H9 (cell line): Measurements from ENCODE around the gene KSR1. TPM values are rescaled to one million over a fixed set of nuclear protein-coding genes. Genes with fewer than 3 reads are reported as not detected.
A peak's percentile ranks its signal among the peaks of the same experiment; 100 is the strongest.

ENCODE experiments used
- DNase-seq: peaks from one replicate; pipeline ENCODE4 v3.0.0-alpha.2; 2017
- H2AFZ ChIP-seq: one replicate; pipeline ENCODE4 v1.6.1; 2013; ENCODE audit warnings: mild to moderate bottlenecking, low read length, control low read depth, moderate library complexity
- H2AK5ac ChIP-seq: 2 replicates; pipeline ENCODE4 v1.6.1; 2013; ENCODE audit warnings: low read length, control low read depth, mixed read lengths; ENCODE audit not compliant: insufficient read length
- H2BK120ac ChIP-seq: one replicate; pipeline ENCODE4 v1.6.1; 2013; ENCODE audit warnings: low read depth, mild to moderate bottlenecking, low read length, control low read depth, inconsistent platforms; ENCODE audit not compliant: poor library complexity, severe bottlenecking
- H2BK12ac ChIP-seq: 2 replicates; pipeline ENCODE4 v1.6.1; 2013; ENCODE audit warnings: low read length, control low read depth, mixed read lengths, low read depth; ENCODE audit not compliant: insufficient read length
- H2BK15ac ChIP-seq: 2 replicates; pipeline ENCODE4 v1.6.1; 2013; ENCODE audit warnings: low read depth, low read length, control low read depth
- H2BK20ac ChIP-seq: one replicate; pipeline ENCODE4 v1.6.1; 2013; ENCODE audit warnings: low read depth, mild to moderate bottlenecking, low read length, control low read depth, inconsistent platforms; ENCODE audit not compliant: poor library complexity, severe bottlenecking
- H2BK5ac ChIP-seq: 2 replicates; pipeline ENCODE4 v1.6.1; 2013; ENCODE audit warnings: low read length, control low read depth, mixed read lengths; ENCODE audit not compliant: insufficient read length
- H3K14ac ChIP-seq: 2 replicates; pipeline ENCODE4 v1.6.1; 2013; ENCODE audit warnings: low read length, control low read depth; ENCODE audit not compliant: insufficient read depth
- H3K18ac ChIP-seq: 2 replicates; pipeline ENCODE4 v1.6.1; 2013; ENCODE audit warnings: low read depth, mild to moderate bottlenecking, mixed read lengths, low read length, control low read depth; ENCODE audit not compliant: insufficient read length
- H3K23ac ChIP-seq: 2 replicates; pipeline ENCODE4 v1.6.1; 2013; ENCODE audit warnings: low read length, control low read depth, mixed read lengths, low read depth; ENCODE audit not compliant: insufficient read length
- H3K23me2 ChIP-seq: 2 replicates; pipeline ENCODE4 v1.6.1; 2013; ENCODE audit warnings: low read depth, mild to moderate bottlenecking, mixed read lengths, low read length, control low read depth; ENCODE audit not compliant: insufficient read length, poor library complexity, severe bottlenecking
- H3K27ac ChIP-seq: 2 replicates; pipeline ENCODE4 v1.5.1; 2013; ENCODE audit warnings: low read length, control low read depth, mixed read lengths, low read depth; ENCODE audit not compliant: insufficient read length
- H3K27me3 ChIP-seq: 2 replicates; pipeline ENCODE4 v1.6.1; 2013; ENCODE audit warnings: low read length, control low read depth, inconsistent platforms; ENCODE audit not compliant: insufficient read depth
- H3K4ac ChIP-seq: 2 replicates; pipeline ENCODE4 v1.6.1; 2013; ENCODE audit warnings: low read depth, mild to moderate bottlenecking, control low read depth, inconsistent platforms, low read length, moderate library complexity
- H3K4me1 ChIP-seq: 2 replicates; pipeline ENCODE4 v1.6.1; 2013; ENCODE audit warnings: low read length, control low read depth, inconsistent platforms; ENCODE audit not compliant: insufficient read depth
- H3K4me2 ChIP-seq: 2 replicates; pipeline ENCODE4 v1.6.1; 2013; ENCODE audit warnings: low read length, control low read depth, mixed read lengths; ENCODE audit not compliant: insufficient read length, insufficient read depth
- H3K56ac ChIP-seq: 2 replicates; pipeline ENCODE4 v1.6.1; 2013; ENCODE audit warnings: low read depth, mild to moderate bottlenecking, mixed read lengths, low read length, control low read depth; ENCODE audit not compliant: insufficient read length
- H3K79me1 ChIP-seq: 2 replicates; pipeline ENCODE4 v1.6.1; 2013; ENCODE audit warnings: low read depth, mild to moderate bottlenecking, moderate library complexity, low read length, control low read depth, inconsistent platforms; ENCODE audit not compliant: insufficient read depth, poor library complexity, severe bottlenecking
- H3K79me2 ChIP-seq: 2 replicates; pipeline ENCODE4 v1.6.1; 2013; ENCODE audit warnings: low read length, control low read depth, inconsistent platforms; ENCODE audit not compliant: insufficient read depth
- H3K9ac ChIP-seq: 2 replicates; pipeline ENCODE4 v1.6.1; 2013; ENCODE audit warnings: low read length, control low read depth, mixed read lengths; ENCODE audit not compliant: insufficient read length; ENCODE audit errors: extremely low read depth
- H3K9me3 ChIP-seq: one replicate; pipeline ENCODE4 v1.6.1; 2013; ENCODE audit warnings: low read depth, low read length, inconsistent platforms; ENCODE audit not compliant: control insufficient read depth
- H3T11ph ChIP-seq: one replicate; pipeline ENCODE4 v1.6.1; 2013; ENCODE audit warnings: mild to moderate bottlenecking, low read length, control low read depth, inconsistent platforms
- H4K20me1 ChIP-seq: one replicate; pipeline ENCODE4 v1.6.1; 2013; ENCODE audit not compliant: control insufficient read depth, insufficient read length, insufficient read depth
- H4K5ac ChIP-seq: 2 replicates; pipeline ENCODE4 v1.6.1; 2013; ENCODE audit warnings: low read depth, mild to moderate bottlenecking, mixed read lengths, low read length, control low read depth; ENCODE audit not compliant: insufficient read length
- H4K8ac ChIP-seq: replicated peaks from 2 replicates; pipeline ENCODE4 v1.6.1; 2013; ENCODE audit warnings: low read length, control low read depth, mixed read lengths, low read depth; ENCODE audit not compliant: insufficient read length
- H4K91ac ChIP-seq: 2 replicates; pipeline ENCODE4 v1.6.1; 2013; ENCODE audit warnings: low read depth, mild to moderate bottlenecking, moderate library complexity, mixed read lengths, low read length, control low read depth; ENCODE audit not compliant: insufficient read length
- H3K27ac Mint-ChIP-seq, 3 experiments: 2 replicates in 2 of 3; 3 replicates in 1 of 3; pipeline ENCODE4 v1.8.0; 2020 to 2021; ENCODE audit warnings: mixed read lengths in 3 of 3, mild to moderate bottlenecking in 1 of 3, moderate library complexity in 1 of 3
- H3K27me3 Mint-ChIP-seq: 2 replicates; pipeline ENCODE4 v1.8.0; 2021; ENCODE audit warnings: low read depth, mild to moderate bottlenecking, moderate library complexity, mixed read lengths
- H3K36me3 Mint-ChIP-seq, 3 experiments: 2 replicates in 2 of 3; 3 replicates in 1 of 3; pipeline ENCODE4 v1.8.0; 2020 to 2021; ENCODE audit warnings: low read depth in 3 of 3, mixed read lengths in 3 of 3; ENCODE audit not compliant: insufficient read depth in 1 of 3
- H3K4me1 Mint-ChIP-seq, 2 experiments: 2 replicates each; pipeline ENCODE4 v1.8.0; 2020; ENCODE audit warnings: mixed read lengths in 2 of 2
- H3K4me3 Mint-ChIP-seq, 2 experiments: 2 replicates in 1 of 2; 3 replicates in 1 of 2; pipeline ENCODE4 v1.8.0; 2020 to 2021; ENCODE audit warnings: mild to moderate bottlenecking in 2 of 2, mixed read lengths in 2 of 2, moderate library complexity in 1 of 2
- H3K9me3 Mint-ChIP-seq, 2 experiments: 2 replicates in 1 of 2; 3 replicates in 1 of 2; pipeline ENCODE4 v1.8.0; 2020; ENCODE audit warnings: mild to moderate bottlenecking in 2 of 2, mixed read lengths in 2 of 2, moderate library complexity in 1 of 2
- WGBS: extraction: QIAGEN DNeasy Blood & Tissue Kit; methylation state at CpG from one replicate; pipeline ENCODE4 v1.1.7; 2013; ENCODE audit warnings: missing lambda C conversion rate, low lambda C conversion rate, mixed read lengths; ENCODE audit not compliant: insufficient read length; ENCODE audit errors: extremely low coverage; 5-methylcytosine and 5-hydroxymethylcytosine counted together
- total RNA-seq: library from RNA; stranded (reverse); gene quantifications from 2 replicates; pipeline ENCODE4 v1.2.1, GENCODE V29; 2021
- TF ChIP-seq, protein P1 (sequence below): fragments of 200-600 bp; sonication (generic); conservative IDR thresholded peaks from 3 replicates; pipeline ENCODE4 v1.8.0; 2021; ENCODE audit warnings: antibody characterized with exemption, mild to moderate bottlenecking

Gene KSR1
- total RNA-seq, 1 experiment from 2014 or later: 44.9 TPM

- no peak overlapping the region for H2BK20ac ChIP-seq
- H3T11ph ChIP-seq: no peak overlapping the region
- WGBS: no CpG with 5 or more reads among the region's 4 CpGs
- peaks cover 38% of the 10 kb centered on the region in 2 experiments for H3K4me1 Mint-ChIP-seq
- no peak overlapping the region for H2AK5ac ChIP-seq
- no peaks in the 10 kb centered on the region; the same call in 1 of the 2 replicates for H3K27me3 Mint-ChIP-seq
- DNase-seq: no peak
- H4K20me1 ChIP-seq: no peaks in the 10 kb centered on the region
- no peak overlapping the region for H3K4me3 Mint-ChIP-seq
- no peak overlapping the region for H2BK12ac ChIP-seq
- no peak overlapping the region for H3K4me2 ChIP-seq
- H2BK15ac ChIP-seq: no peak overlapping the region
- H4K91ac ChIP-seq: no peak overlapping the region
- no peak overlapping the region for H3K56ac ChIP-seq
- no peak overlapping the region for H3K9ac ChIP-seq
- TF ChIP-seq, protein P1, sequence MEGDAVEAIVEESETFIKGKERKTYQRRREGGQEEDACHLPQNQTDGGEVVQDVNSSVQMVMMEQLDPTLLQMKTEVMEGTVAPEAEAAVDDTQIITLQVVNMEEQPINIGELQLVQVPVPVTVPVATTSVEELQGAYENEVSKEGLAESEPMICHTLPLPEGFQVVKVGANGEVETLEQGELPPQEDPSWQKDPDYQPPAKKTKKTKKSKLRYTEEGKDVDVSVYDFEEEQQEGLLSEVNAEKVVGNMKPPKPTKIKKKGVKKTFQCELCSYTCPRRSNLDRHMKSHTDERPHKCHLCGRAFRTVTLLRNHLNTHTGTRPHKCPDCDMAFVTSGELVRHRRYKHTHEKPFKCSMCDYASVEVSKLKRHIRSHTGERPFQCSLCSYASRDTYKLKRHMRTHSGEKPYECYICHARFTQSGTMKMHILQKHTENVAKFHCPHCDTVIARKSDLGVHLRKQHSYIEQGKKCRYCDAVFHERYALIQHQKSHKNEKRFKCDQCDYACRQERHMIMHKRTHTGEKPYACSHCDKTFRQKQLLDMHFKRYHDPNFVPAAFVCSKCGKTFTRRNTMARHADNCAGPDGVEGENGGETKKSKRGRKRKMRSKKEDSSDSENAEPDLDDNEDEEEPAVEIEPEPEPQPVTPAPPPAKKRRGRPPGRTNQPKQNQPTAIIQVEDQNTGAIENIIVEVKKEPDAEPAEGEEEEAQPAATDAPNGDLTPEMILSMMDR: no peak
- H3K27ac ChIP-seq: no peak overlapping the region
- peaks cover 3 to 8% (median 7%) of the 10 kb centered on the region in 3 experiments; a peak in 6 of 7 replicates for H3K36me3 Mint-ChIP-seq
- H3K14ac ChIP-seq: no peak overlapping the region
- H3K23ac ChIP-seq: no peak overlapping the region
- no peak overlapping the region for H4K5ac ChIP-seq
- H2BK5ac ChIP-seq: no peak overlapping the region
- peaks cover 16% of the 10 kb centered on the region for H3K4me1 ChIP-seq
- no peak overlapping the region for H2AFZ ChIP-seq
- H3K9me3 ChIP-seq: no peaks in the 10 kb centered on the region
- peaks cover 1% of the 10 kb centered on the region; the same call in 1 of the 2 replicates for H3K79me2 ChIP-seq
- H3K9me3 Mint-ChIP-seq: no peaks in the 10 kb centered on the region
- no peak overlapping the region for H3K18ac ChIP-seq
- H4K8ac ChIP-seq: no peak overlapping the region
- H3K27ac Mint-ChIP-seq: peak overlapping the region in 1 of 3 experiments; percentile 41; a peak in 1 of 7 replicates
- H3K4ac ChIP-seq: no peak overlapping the region
- no peak overlapping the region for H2BK120ac ChIP-seq
- no peaks in the 10 kb centered on the region for H3K79me1 ChIP-seq
- no peaks in the 10 kb centered on the region for H3K27me3 ChIP-seq
- H3K23me2 ChIP-seq: no peaks in the 10 kb centered on the region
Observed at GRCh38 chr17:27578718-27579085, 122.5 kb downstream of the KSR1 start.
